Mucosa of rectum (tissue), 2 donors: ENCODE results near the gene C1QTNF8.

ENCODE experiments used
- H3K27ac ChIP-seq, 2 donors: one replicate each; pipeline ENCODE4 v1.7.0; 2013; ENCODE audit warnings: inconsistent platforms in 2 of 2, low read depth in 2 of 2, low read length in 2 of 2
- H3K27me3 ChIP-seq, 2 donors: one replicate each; pipeline ENCODE4 v1.7.0; 2013; ENCODE audit warnings: low read length in 2 of 2; ENCODE audit not compliant: control insufficient read depth in 2 of 2, insufficient read depth in 2 of 2
- H3K36me3 ChIP-seq, 2 donors: one replicate each; pipeline ENCODE4 v1.7.0; 2013; ENCODE audit warnings: low read length in 2 of 2; ENCODE audit not compliant: control insufficient read depth in 2 of 2, insufficient read depth in 2 of 2
- H3K4me1 ChIP-seq, 2 donors: one replicate each; pipeline ENCODE4 v1.7.0; 2013; ENCODE audit warnings: low read length in 2 of 2, mild to moderate bottlenecking in 1 of 2; ENCODE audit not compliant: control insufficient read depth in 2 of 2, insufficient read depth in 2 of 2
- H3K4me3 ChIP-seq, 2 donors: one replicate each; pipeline ENCODE4 v1.7.0; 2013; ENCODE audit warnings: low read length in 2 of 2
- H3K9ac ChIP-seq, 2 donors: one replicate each; pipeline ENCODE4 v1.7.0; 2013; ENCODE audit warnings: low read length in 2 of 2, low read depth in 1 of 2, mild to moderate bottlenecking in 1 of 2
- H3K9me3 ChIP-seq, 2 donors: one replicate each; pipeline ENCODE4 v1.7.0; 2013; ENCODE audit warnings: low read length in 2 of 2; ENCODE audit not compliant: control insufficient read depth in 2 of 2
- donor health status: healthy.
- donor health status: Normal muscosa, but diverticular disease.

C1QTNF8 gene

GRCh38 chr16:1108299-1109252 lies 12.5 kb upstream of the C1QTNF8 start:
- Histone ChIP-seq H3K4me1 (peaks cover 0 to 3% of the 10 kb centered on the region in 2 donors), H3K27me3 (peaks cover 8 to 26% of the 10 kb centered on the region in 2 donors), H3K9me3 (no peaks in the 10 kb centered on the region), H3K4me3 (no peak overlapping the region), H3K27ac (no peak overlapping the region), H3K36me3 (no peaks in the 10 kb centered on the region), H3K9ac (no peak overlapping the region)

- Histone ChIP-seq H3K4me1 (peaks cover 0 to 3% of the 10 kb centered on the region in 2 donors), H3K4me3 (no peak overlapping the region), H3K27me3 (peaks cover 12 to 26% of the 10 kb centered on the region in 2 donors), H3K36me3 (no peaks in the 10 kb centered on the region), H3K27ac (no peak overlapping the region), H3K9ac (no peak overlapping the region), H3K9me3 (no peaks in the 10 kb centered on the region)
These were observed 11.7 kb upstream of the C1QTNF8 start for GRCh38 chr16:1107731-1108130.

- Histone ChIP-seq H3K27me3 (peaks cover 12 to 26% of the 10 kb centered on the region in 2 donors), H3K9me3 (no peaks in the 10 kb centered on the region), H3K27ac (no peak overlapping the region), H3K9ac (no peak overlapping the region), H3K36me3 (no peaks in the 10 kb centered on the region), H3K4me3 (no peak overlapping the region), H3K4me1 (peaks cover 0 to 3% of the 10 kb centered on the region in 2 donors)
These were observed 11.1 kb upstream of the C1QTNF8 start for GRCh38 chr16:1107141-1107540.

- no peaks in the 10 kb centered on the region for H3K36me3 ChIP-seq
- H3K9ac ChIP-seq, result no peak overlapping the region
- H3K4me3 ChIP-seq, result no peak overlapping the region
- no peak overlapping the region for H3K27ac ChIP-seq
- H3K9me3 ChIP-seq, result no peaks in the 10 kb centered on the region
- peaks cover 10 to 26% of the 10 kb centered on the region in 2 donors for H3K27me3 ChIP-seq
- peaks cover 0 to 3% of the 10 kb centered on the region in 2 donors for H3K4me1 ChIP-seq
These were observed 10.6 kb upstream of the C1QTNF8 start for GRCh38 chr16:1106659-1107058.

- Histone ChIP-seq H3K9ac (no peak overlapping the region), H3K4me3 (no peak overlapping the region), H3K27ac (no peak overlapping the region), H3K9me3 (no peaks in the 10 kb centered on the region), H3K4me1 (peaks cover 0 to 3% of the 10 kb centered on the region in 2 donors), H3K27me3 (peaks cover 10 to 28% of the 10 kb centered on the region in 2 donors), H3K36me3 (no peaks in the 10 kb centered on the region)
These were observed 10.0 kb upstream of the C1QTNF8 start for GRCh38 chr16:1105888-1106620.

- Histone ChIP-seq H3K4me3 (no peak overlapping the region), H3K9me3 (no peaks in the 10 kb centered on the region), H3K27me3 (peaks cover 5 to 25% of the 10 kb centered on the region in 2 donors), H3K4me1 (peaks cover 5 to 10% of the 10 kb centered on the region in 2 donors), H3K27ac (no peak overlapping the region), H3K9ac (no peak overlapping the region), H3K36me3 (no peaks in the 10 kb centered on the region)
These were observed 7.6 kb upstream of the C1QTNF8 start for GRCh38 chr16:1103636-1103980.

GRCh38 chr16:1102921-1103635 lies 7.0 kb upstream of the C1QTNF8 start:
- Histone ChIP-seq H3K36me3 (no peaks in the 10 kb centered on the region), H3K27me3 (peaks cover 4 to 20% of the 10 kb centered on the region in 2 donors), H3K4me3 (no peak overlapping the region), H3K27ac (no peak overlapping the region), H3K4me1 (peaks cover 5 to 10% of the 10 kb centered on the region in 2 donors), H3K9ac (no peak overlapping the region), H3K9me3 (no peaks in the 10 kb centered on the region)

GRCh38 chr16:1102333-1102700 lies 6.3 kb upstream of the C1QTNF8 start:
- Histone ChIP-seq H3K36me3 (no peaks in the 10 kb centered on the region), H3K4me3 (no peak overlapping the region), H3K9ac (no peak overlapping the region), H3K4me1 (peaks cover 5 to 10% of the 10 kb centered on the region in 2 donors), H3K27me3 (peaks cover 8 to 18% of the 10 kb centered on the region in 2 donors), H3K9me3 (no peaks in the 10 kb centered on the region), H3K27ac (no peak overlapping the region)

- Histone ChIP-seq H3K27me3 (peaks cover 8 to 21% of the 10 kb centered on the region in 2 donors), H3K9me3 (no peaks in the 10 kb centered on the region), H3K27ac (no peak overlapping the region), H3K4me3 (no peak overlapping the region), H3K36me3 (no peaks in the 10 kb centered on the region), H3K9ac (no peak overlapping the region), H3K4me1 (peaks cover 5 to 10% of the 10 kb centered on the region in 2 donors)
These were observed 5.7 kb upstream of the C1QTNF8 start for GRCh38 chr16:1101573-1102332.
